ENCODE results near the gene ADORA2A.

The ADORA2A gene

GRCh38 chr22:24404561-24405275 is 22.7 kb upstream of the ADORA2A start:
- H3K9me3 ChIP-seq (ENCODE audit: control insufficient read depth, insufficient read depth, low read length): no peaks in the 10 kb centered on the region
- no peak overlapping the region for H3K4me3 ChIP-seq (ENCODE audit: low read depth, low read length)
- no peaks in the 10 kb centered on the region for H3K27me3 ChIP-seq (ENCODE audit: control insufficient read depth, insufficient read depth, low read length)
- no peaks in the 10 kb centered on the region for H3K36me3 ChIP-seq (ENCODE audit: control insufficient read depth, insufficient read depth, low read length)
- H3K4me1 ChIP-seq (ENCODE audit: control insufficient read depth, insufficient read depth, low read length): no peaks in the 10 kb centered on the region
- no peak overlapping the region for H3K9ac ChIP-seq (ENCODE audit: low read depth, low read length)

- no peak overlapping the region for H3K4me3 ChIP-seq (ENCODE audit: low read depth, low read length)
- no peaks in the 10 kb centered on the region for H3K9me3 ChIP-seq (ENCODE audit: control insufficient read depth, insufficient read depth, low read length)
- no peaks in the 10 kb centered on the region for H3K27me3 ChIP-seq (ENCODE audit: control insufficient read depth, insufficient read depth, low read length)
- no peak overlapping the region for H3K9ac ChIP-seq (ENCODE audit: low read depth, low read length)
- no peaks in the 10 kb centered on the region for H3K36me3 ChIP-seq (ENCODE audit: control insufficient read depth, insufficient read depth, low read length)
- no peaks in the 10 kb centered on the region for H3K4me1 ChIP-seq (ENCODE audit: control insufficient read depth, insufficient read depth, low read length)
Observed at GRCh38 chr22:24405631-24406321, 21.6 kb upstream of the ADORA2A start.

- no peaks in the 10 kb centered on the region for H3K27me3 ChIP-seq (ENCODE audit: control insufficient read depth, insufficient read depth, low read length)
- H3K9ac ChIP-seq (ENCODE audit: low read depth, low read length): no peak overlapping the region
- H3K4me1 ChIP-seq (ENCODE audit: control insufficient read depth, insufficient read depth, low read length): no peaks in the 10 kb centered on the region
- no peaks in the 10 kb centered on the region for H3K9me3 ChIP-seq (ENCODE audit: control insufficient read depth, insufficient read depth, low read length)
- H3K36me3 ChIP-seq (ENCODE audit: control insufficient read depth, insufficient read depth, low read length): peaks cover 2% of the 10 kb centered on the region
- no peak overlapping the region for H3K4me3 ChIP-seq (ENCODE audit: low read depth, low read length)
Observed at GRCh38 chr22:24406322-24407277, 20.8 kb upstream of the ADORA2A start.

- Histone ChIP-seq H3K4me3 (ENCODE audit: low read depth, low read length) (no peak overlapping the region), H3K36me3 (ENCODE audit: control insufficient read depth, insufficient read depth, low read length) (peaks cover 4% of the 10 kb centered on the region), H3K4me1 (ENCODE audit: control insufficient read depth, insufficient read depth, low read length) (no peaks in the 10 kb centered on the region)
Observed at GRCh38 chr22:24407278-24407665, 20.1 kb upstream of the ADORA2A start.

GRCh38 chr22:24407884-24408283 is 19.5 kb upstream of the ADORA2A start:
- no peaks in the 10 kb centered on the region for H3K27me3 ChIP-seq (ENCODE audit: control insufficient read depth, insufficient read depth, low read length)
- no peak overlapping the region for H3K9ac ChIP-seq (ENCODE audit: low read depth, low read length)
- peaks cover 4% of the 10 kb centered on the region for H3K36me3 ChIP-seq (ENCODE audit: control insufficient read depth, insufficient read depth, low read length)
- H3K4me1 ChIP-seq (ENCODE audit: control insufficient read depth, insufficient read depth, low read length): no peaks in the 10 kb centered on the region
- no peak overlapping the region for H3K4me3 ChIP-seq (ENCODE audit: low read depth, low read length)
- H3K9me3 ChIP-seq (ENCODE audit: control insufficient read depth, insufficient read depth, low read length): no peaks in the 10 kb centered on the region

More at GRCh38 chr22:24407278-24407665, 20.1 kb upstream of the ADORA2A start:
- Histone ChIP-seq H3K9ac (ENCODE audit: low read depth, low read length) (no peak overlapping the region), H3K9me3 (ENCODE audit: control insufficient read depth, insufficient read depth, low read length) (no peaks in the 10 kb centered on the region), H3K27me3 (ENCODE audit: control insufficient read depth, insufficient read depth, low read length) (no peaks in the 10 kb centered on the region)

- Histone ChIP-seq H3K36me3 (ENCODE audit: control insufficient read depth, insufficient read depth, low read length) (peaks cover 4% of the 10 kb centered on the region), H3K9me3 (ENCODE audit: control insufficient read depth, insufficient read depth, low read length) (no peaks in the 10 kb centered on the region), H3K9ac (ENCODE audit: low read depth, low read length) (no peak overlapping the region), H3K4me3 (ENCODE audit: low read depth, low read length) (no peak overlapping the region), H3K27me3 (ENCODE audit: control insufficient read depth, insufficient read depth, low read length) (no peaks in the 10 kb centered on the region), H3K4me1 (ENCODE audit: control insufficient read depth, insufficient read depth, low read length) (no peaks in the 10 kb centered on the region)
Observed at GRCh38 chr22:24408630-24409029, 18.8 kb upstream of the ADORA2A start.

GRCh38 chr22:24409707-24410106 is 17.7 kb upstream of the ADORA2A start:
- Histone ChIP-seq H3K9ac (ENCODE audit: low read depth, low read length) (no peak overlapping the region), H3K4me3 (ENCODE audit: low read depth, low read length) (no peak overlapping the region), H3K27me3 (ENCODE audit: control insufficient read depth, insufficient read depth, low read length) (no peaks in the 10 kb centered on the region), H3K36me3 (ENCODE audit: control insufficient read depth, insufficient read depth, low read length) (peaks cover 8% of the 10 kb centered on the region), H3K9me3 (ENCODE audit: control insufficient read depth, insufficient read depth, low read length) (no peaks in the 10 kb centered on the region), H3K4me1 (ENCODE audit: control insufficient read depth, insufficient read depth, low read length) (no peaks in the 10 kb centered on the region)

- H3K27me3 ChIP-seq (ENCODE audit: control insufficient read depth, insufficient read depth, low read length): no peaks in the 10 kb centered on the region
- no peaks in the 10 kb centered on the region for H3K4me1 ChIP-seq (ENCODE audit: control insufficient read depth, insufficient read depth, low read length)
- no peak overlapping the region for H3K4me3 ChIP-seq (ENCODE audit: low read depth, low read length)
- no peaks in the 10 kb centered on the region for H3K9me3 ChIP-seq (ENCODE audit: control insufficient read depth, insufficient read depth, low read length)
- H3K36me3 ChIP-seq (ENCODE audit: control insufficient read depth, insufficient read depth, low read length): peaks cover 13% of the 10 kb centered on the region
- H3K9ac ChIP-seq (ENCODE audit: low read depth, low read length): no peak overlapping the region
Observed at GRCh38 chr22:24410110-24410856, 17.1 kb upstream of the ADORA2A start.

GRCh38 chr22:24411256-24412004 is 16.0 kb upstream of the ADORA2A start:
- Histone ChIP-seq H3K36me3 (ENCODE audit: control insufficient read depth, insufficient read depth, low read length) (peaks cover 13% of the 10 kb centered on the region), H3K9ac (ENCODE audit: low read depth, low read length) (no peak overlapping the region), H3K9me3 (ENCODE audit: control insufficient read depth, insufficient read depth, low read length) (no peaks in the 10 kb centered on the region), H3K27me3 (ENCODE audit: control insufficient read depth, insufficient read depth, low read length) (no peaks in the 10 kb centered on the region), H3K4me3 (ENCODE audit: low read depth, low read length) (no peak overlapping the region), H3K4me1 (ENCODE audit: control insufficient read depth, insufficient read depth, low read length) (no peaks in the 10 kb centered on the region)

GRCh38 chr22:24412274-24412673 is 15.1 kb upstream of the ADORA2A start:
- Histone ChIP-seq H3K36me3 (ENCODE audit: control insufficient read depth, insufficient read depth, low read length) (peaks cover 13% of the 10 kb centered on the region), H3K4me1 (ENCODE audit: control insufficient read depth, insufficient read depth, low read length) (no peaks in the 10 kb centered on the region)

More at GRCh38 chr22:24412274-24412673, 15.1 kb upstream of the ADORA2A start:
- no peak overlapping the region for H3K4me3 ChIP-seq (ENCODE audit: low read depth, low read length)
- no peaks in the 10 kb centered on the region for H3K9me3 ChIP-seq (ENCODE audit: control insufficient read depth, insufficient read depth, low read length)
- no peaks in the 10 kb centered on the region for H3K27me3 ChIP-seq (ENCODE audit: control insufficient read depth, insufficient read depth, low read length)
- no peak overlapping the region for H3K9ac ChIP-seq (ENCODE audit: low read depth, low read length)
